ENCODE measurements around the gene HSPA12A. TPM values are rescaled to one million over a fixed set of nuclear protein-coding genes. Genes with fewer than 3 reads are reported as not detected.

HSPA12A gene
- total RNA-seq, 2 donors from 2014 or later, result 0.72 to 0.74 TPM

DNA sequence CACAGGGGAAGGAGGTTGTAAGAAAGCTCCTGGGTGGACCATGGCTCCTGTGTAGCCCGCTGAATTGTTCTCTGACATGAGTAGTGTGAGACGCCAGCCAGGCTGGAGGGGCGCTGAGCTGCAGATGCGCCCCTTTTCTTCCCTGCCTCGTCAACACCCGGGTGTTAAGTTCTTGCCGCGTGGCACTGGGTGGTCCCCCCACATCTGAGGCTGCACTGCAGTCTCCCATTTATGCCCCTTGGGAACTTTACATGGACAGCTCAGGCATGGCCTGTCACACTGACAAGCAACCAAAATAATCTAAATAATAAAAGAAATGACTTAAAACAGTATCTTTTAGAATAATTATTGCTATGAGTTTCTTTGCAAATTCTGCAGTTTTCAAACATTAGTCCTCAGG lies 34.6 kb upstream of the HSPA12A start:
- H3K27ac Mint-ChIP-seq, result no peak overlapping the region
- no peaks in the 10 kb centered on the region for H3K36me3 Mint-ChIP-seq (ENCODE audit: insufficient read depth in 2 of 2)
- H3K4me1 Mint-ChIP-seq (ENCODE audit: low read depth), result no peaks in the 10 kb centered on the region
- H3K4me3 Mint-ChIP-seq, result no peak overlapping the region
- H3K27me3 Mint-ChIP-seq (ENCODE audit: low read depth), result peaks cover 13% of the 10 kb centered on the region
- no peak for DNase-seq
- no peaks in the 10 kb centered on the region for H3K9me3 Mint-ChIP-seq
- ATAC-seq (replicated peaks in 1 of 2), result no peak

- H3K4me1 Mint-ChIP-seq (ENCODE audit: low read depth), result no peaks in the 10 kb centered on the region
Measured at GRCh38 chr10:116775488-116776400, 33.4 kb upstream of the HSPA12A start.

GRCh38 chr10:116774728-116775151 lies 32.4 kb upstream of the HSPA12A start:
- H3K36me3 Mint-ChIP-seq (ENCODE audit: insufficient read depth in 2 of 2), result no peaks in the 10 kb centered on the region
- no peak for ATAC-seq (replicated peaks in 1 of 2)

More at GRCh38 chr10:116775488-116776400, 33.4 kb upstream of the HSPA12A start:
- Mint-ChIP-seq H3K9me3 (no peaks in the 10 kb centered on the region), H3K36me3 (ENCODE audit: insufficient read depth in 2 of 2) (no peaks in the 10 kb centered on the region), H3K27me3 (ENCODE audit: low read depth) (peaks cover 8% of the 10 kb centered on the region), H3K4me3 (no peak overlapping the region), H3K27ac (no peak overlapping the region)
- ATAC-seq (replicated peaks in 1 of 2), result no peak
- no peak for DNase-seq

GRCh38 chr10:116772909-116773705 lies 30.7 kb upstream of the HSPA12A start:
- Mint-ChIP-seq H3K4me3 (no peak overlapping the region), H3K27me3 (ENCODE audit: low read depth) (peaks cover 26% of the 10 kb centered on the region), H3K9me3 (no peaks in the 10 kb centered on the region), H3K4me1 (ENCODE audit: low read depth) (no peaks in the 10 kb centered on the region), H3K27ac (no peak overlapping the region), H3K36me3 (ENCODE audit: insufficient read depth in 2 of 2) (no peaks in the 10 kb centered on the region)
- no peak for ATAC-seq (replicated peaks in 1 of 2)
- no peak for DNase-seq

More at GRCh38 chr10:116774728-116775151, 32.4 kb upstream of the HSPA12A start:
- Mint-ChIP-seq H3K27ac (no peak overlapping the region), H3K4me3 (no peak overlapping the region), H3K9me3 (no peaks in the 10 kb centered on the region), H3K27me3 (ENCODE audit: low read depth) (peaks cover 18% of the 10 kb centered on the region), H3K4me1 (ENCODE audit: low read depth) (no peaks in the 10 kb centered on the region)
- DNase-seq, result no peak

DNA sequence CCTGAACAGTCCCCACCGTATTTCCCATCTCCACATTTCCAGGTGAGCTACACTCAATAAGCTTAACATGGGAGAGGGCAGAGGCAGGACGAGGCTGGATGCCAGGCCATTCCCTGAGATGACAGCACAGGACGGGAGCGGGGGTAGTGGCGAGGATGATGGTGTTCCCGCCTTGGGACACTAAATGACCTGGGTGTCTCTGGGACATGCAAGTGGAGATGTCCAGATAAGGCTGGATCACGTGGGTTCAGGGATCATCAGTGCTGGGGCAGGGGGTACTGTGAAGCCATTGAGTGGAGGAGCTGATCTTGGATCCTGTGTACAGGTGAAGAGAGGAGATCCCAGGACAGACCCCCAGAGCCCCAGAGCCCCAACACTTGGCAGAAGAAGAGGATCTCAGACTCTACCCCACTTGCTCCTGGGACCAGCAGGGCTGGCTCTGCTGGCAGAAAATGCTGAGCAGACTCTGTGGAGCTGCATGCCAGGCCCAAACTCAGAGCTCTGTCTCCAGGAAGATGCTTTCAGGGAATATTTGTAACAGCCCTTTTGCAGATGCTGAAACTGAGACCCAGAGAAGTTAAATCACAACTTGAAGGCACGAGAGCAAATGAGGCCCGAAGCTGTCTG lies 29.7 kb upstream of the HSPA12A start:
- DNase-seq (no peak), ATAC-seq (replicated peaks in 1 of 2) (no peak)
- Mint-ChIP-seq H3K4me3 (no peak overlapping the region), H3K36me3 (ENCODE audit: insufficient read depth in 2 of 2) (no peaks in the 10 kb centered on the region), H3K27ac (no peak overlapping the region), H3K4me1 (ENCODE audit: low read depth) (no peaks in the 10 kb centered on the region), H3K9me3 (no peaks in the 10 kb centered on the region), H3K27me3 (ENCODE audit: low read depth) (peaks cover 26% of the 10 kb centered on the region)

DNA sequence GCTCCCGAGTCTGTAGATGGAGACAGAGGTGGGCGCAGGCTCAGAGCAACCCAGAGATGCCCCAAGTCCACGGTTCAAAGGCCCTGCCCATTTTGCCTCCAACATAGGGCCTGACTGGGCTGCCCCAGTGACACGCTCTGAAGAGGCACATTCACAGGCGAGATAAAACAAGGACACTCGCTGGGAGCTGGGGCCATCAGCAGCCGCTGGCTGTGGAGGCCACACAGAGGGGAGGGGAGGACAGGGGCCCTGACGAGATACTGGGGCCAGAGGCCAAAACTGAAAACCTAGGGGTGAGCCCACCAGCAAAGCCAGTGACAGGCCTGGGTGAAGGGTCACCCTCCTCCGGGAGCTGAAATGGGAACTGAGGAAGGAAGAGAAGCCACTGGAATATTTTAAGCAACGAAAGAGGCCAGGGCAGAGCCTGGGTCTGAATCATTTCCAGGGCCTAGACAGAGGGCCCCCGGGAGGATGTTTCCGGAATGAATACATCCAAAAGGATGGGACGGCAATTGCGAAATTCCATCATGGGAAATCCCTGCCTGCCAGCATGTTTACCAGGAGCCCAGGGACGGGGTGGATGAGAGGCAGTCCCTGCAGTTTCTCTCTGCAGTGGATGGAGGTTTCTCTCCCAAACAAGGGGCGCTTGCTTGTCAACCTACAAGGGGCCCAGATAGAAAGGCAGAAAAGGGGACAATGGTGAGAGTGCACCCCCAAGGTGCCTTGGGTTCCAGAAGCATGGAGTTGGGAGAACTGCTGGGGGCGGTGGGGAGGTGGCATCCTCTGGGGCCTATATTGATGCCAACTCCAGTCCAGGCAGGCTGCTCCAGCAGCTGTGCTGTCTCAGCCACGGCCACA lies 29.0 kb upstream of the HSPA12A start:
- no peaks in the 10 kb centered on the region for H3K36me3 Mint-ChIP-seq (ENCODE audit: insufficient read depth in 2 of 2)
- no peak overlapping the region for H3K4me3 Mint-ChIP-seq

DNA sequence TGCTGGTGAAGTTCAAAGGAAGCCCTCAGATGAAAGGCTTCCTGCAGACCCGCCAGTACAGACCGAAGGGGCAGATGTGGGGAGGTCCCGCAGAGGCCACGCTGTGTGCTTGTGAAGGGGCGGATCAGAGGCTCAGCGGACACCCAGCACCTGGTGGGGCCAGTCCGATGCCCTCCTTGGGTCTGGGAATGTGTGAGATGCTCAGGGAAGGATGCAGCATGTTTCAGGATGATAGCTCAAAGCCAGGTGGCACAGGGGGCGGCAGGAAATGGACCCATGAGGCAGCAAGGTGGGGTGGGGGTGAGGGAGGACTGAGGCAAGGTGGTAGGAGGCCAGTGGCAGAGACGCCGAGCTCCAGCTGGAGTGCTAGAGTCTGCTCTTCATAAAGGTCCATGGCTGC lies 27.9 kb upstream of the HSPA12A start:
- no peaks in the 10 kb centered on the region for H3K4me1 Mint-ChIP-seq (ENCODE audit: low read depth)
- no peaks in the 10 kb centered on the region for H3K9me3 Mint-ChIP-seq
- no peak for DNase-seq
- H3K27me3 Mint-ChIP-seq (ENCODE audit: low read depth), result peaks cover 39% of the 10 kb centered on the region
- no peak overlapping the region for H3K4me3 Mint-ChIP-seq
- no peak for ATAC-seq (replicated peaks in 1 of 2)
- H3K36me3 Mint-ChIP-seq (ENCODE audit: insufficient read depth in 2 of 2), result no peaks in the 10 kb centered on the region
- H3K27ac Mint-ChIP-seq, result no peak overlapping the region

More for the DNA sequence above, 29.0 kb upstream of the HSPA12A start:
- H3K4me1 Mint-ChIP-seq (ENCODE audit: low read depth), result no peaks in the 10 kb centered on the region
- ATAC-seq (replicated peaks in 1 of 2) (no peak), DNase-seq (no peak)
- no peaks in the 10 kb centered on the region for H3K9me3 Mint-ChIP-seq
- peaks cover 31% of the 10 kb centered on the region for H3K27me3 Mint-ChIP-seq (ENCODE audit: low read depth)
- no peak overlapping the region for H3K27ac Mint-ChIP-seq

DNA sequence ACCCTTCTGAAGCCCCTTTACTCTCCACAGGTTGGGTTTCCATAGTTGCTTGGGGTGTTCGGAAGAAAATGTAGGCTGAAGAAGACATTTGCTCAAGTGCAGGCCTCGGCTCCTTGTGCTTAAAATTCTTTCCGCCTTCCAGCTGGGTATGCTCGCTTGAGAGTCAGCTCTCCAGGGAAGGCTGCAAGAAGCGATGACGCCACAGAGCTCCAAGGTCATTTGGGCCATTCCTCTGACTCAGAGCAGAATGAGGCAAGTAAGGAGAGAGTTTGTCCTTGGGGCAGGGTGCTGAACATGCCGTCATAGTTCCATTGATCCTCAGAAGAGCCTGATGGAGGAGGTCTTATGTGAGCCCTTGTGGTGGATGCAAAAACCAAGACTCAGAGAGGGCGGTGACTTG lies 27.4 kb upstream of the HSPA12A start:
- no peak for ATAC-seq (replicated peaks in 1 of 2)
- Mint-ChIP-seq H3K9me3 (peaks cover 0 to under 1% of the 10 kb centered on the region in 2 donors), H3K27me3 (ENCODE audit: low read depth) (peaks cover 43% of the 10 kb centered on the region)

GRCh38 chr10:116769368-116769767 lies 27.0 kb upstream of the HSPA12A start:
- Mint-ChIP-seq H3K4me1 (ENCODE audit: low read depth) (no peaks in the 10 kb centered on the region), H3K27ac (no peak overlapping the region), H3K9me3 (peaks cover 0 to 2% of the 10 kb centered on the region in 2 donors), H3K36me3 (ENCODE audit: insufficient read depth in 2 of 2) (no peaks in the 10 kb centered on the region), H3K4me3 (no peak overlapping the region), H3K27me3 (ENCODE audit: low read depth) (peaks cover 47% of the 10 kb centered on the region)
- ATAC-seq (replicated peaks in 1 of 2), result no peak
- no peak for DNase-seq

More for the DNA sequence above, 27.4 kb upstream of the HSPA12A start:
- Mint-ChIP-seq H3K4me1 (ENCODE audit: low read depth) (no peaks in the 10 kb centered on the region), H3K27ac (no peak overlapping the region), H3K4me3 (no peak overlapping the region), H3K36me3 (ENCODE audit: insufficient read depth in 2 of 2) (no peaks in the 10 kb centered on the region)
- DNase-seq, result no peak

DNA sequence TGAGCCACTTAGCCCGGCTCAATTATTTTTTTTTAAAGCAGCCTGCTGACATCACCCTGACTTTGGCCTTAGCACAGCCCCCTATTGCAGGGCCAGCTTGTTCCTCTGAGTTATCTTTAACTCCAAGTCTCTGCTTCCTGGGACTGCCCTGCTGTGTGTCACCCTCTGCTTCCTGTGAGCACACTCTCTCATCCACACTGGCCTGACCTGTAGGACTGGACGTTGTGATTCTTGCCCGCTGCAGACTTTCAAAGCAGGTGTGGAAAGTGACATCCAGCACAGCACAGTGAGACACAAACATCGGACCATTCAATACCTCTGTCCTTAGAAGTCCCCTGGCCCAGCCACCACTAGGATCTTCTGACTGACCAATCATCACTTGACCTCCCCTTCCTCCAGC lies 26.4 kb upstream of the HSPA12A start:
- ATAC-seq (replicated peaks in 1 of 2) (no peak), DNase-seq (no peak)
- H3K9me3 Mint-ChIP-seq, result peaks cover 0 to 2% of the 10 kb centered on the region in 2 donors
- no peaks in the 10 kb centered on the region for H3K4me1 Mint-ChIP-seq (ENCODE audit: low read depth)
- H3K27ac Mint-ChIP-seq, result no peak overlapping the region
- H3K27me3 Mint-ChIP-seq (ENCODE audit: low read depth), result peaks cover 51% of the 10 kb centered on the region
- no peaks in the 10 kb centered on the region for H3K36me3 Mint-ChIP-seq (ENCODE audit: insufficient read depth in 2 of 2)
- H3K4me3 Mint-ChIP-seq, result no peak overlapping the region

- Mint-ChIP-seq H3K27me3 (ENCODE audit: low read depth) (peaks cover 67% of the 10 kb centered on the region), H3K4me3 (no peak overlapping the region), H3K9me3 (peaks cover 0 to 2% of the 10 kb centered on the region in 2 donors), H3K27ac (no peak overlapping the region), H3K36me3 (ENCODE audit: insufficient read depth in 2 of 2) (no peaks in the 10 kb centered on the region), H3K4me1 (ENCODE audit: low read depth) (no peaks in the 10 kb centered on the region)
- DNase-seq (no peak), ATAC-seq (replicated peaks in 1 of 2) (no peak)
Measured at GRCh38 chr10:116766837-116767634, 24.7 kb upstream of the HSPA12A start.

All from activated T-cell treated with anti-CD3 and anti-CD28 coated beads, Interleukin-2, amount 50 U/mL, for 72 hours (primary cell).